AG09309 (cell line): ENCODE results near the gene ST6GALNAC4.

Experiments used
- DNase-seq: peaks from one replicate; pipeline ENCODE4 v3.0.0-alpha.2; 2010; ENCODE audit warnings: low read depth
- H3K4me3 ChIP-seq: 2 replicates; pipeline ENCODE4 v1.5.1; 2011; ENCODE audit warnings: mild to moderate bottlenecking, low read depth, low read length, moderate library complexity; ENCODE audit not compliant: control insufficient read depth
- TF ChIP-seq, protein P1 (sequence below): IDR thresholded peaks from 2 replicates; pipeline ENCODE4 v1.5.1; 2011; ENCODE audit warnings: mild to moderate bottlenecking, low read depth, low read length, inconsistent platforms; ENCODE audit not compliant: insufficient read depth, control insufficient read depth; ENCODE audit errors: missing control alignments

The ST6GALNAC4 gene

GRCh38 chr9:127942216-127943010 is 25.6 kb upstream of the ST6GALNAC4 start:
- TF ChIP-seq, protein P1, sequence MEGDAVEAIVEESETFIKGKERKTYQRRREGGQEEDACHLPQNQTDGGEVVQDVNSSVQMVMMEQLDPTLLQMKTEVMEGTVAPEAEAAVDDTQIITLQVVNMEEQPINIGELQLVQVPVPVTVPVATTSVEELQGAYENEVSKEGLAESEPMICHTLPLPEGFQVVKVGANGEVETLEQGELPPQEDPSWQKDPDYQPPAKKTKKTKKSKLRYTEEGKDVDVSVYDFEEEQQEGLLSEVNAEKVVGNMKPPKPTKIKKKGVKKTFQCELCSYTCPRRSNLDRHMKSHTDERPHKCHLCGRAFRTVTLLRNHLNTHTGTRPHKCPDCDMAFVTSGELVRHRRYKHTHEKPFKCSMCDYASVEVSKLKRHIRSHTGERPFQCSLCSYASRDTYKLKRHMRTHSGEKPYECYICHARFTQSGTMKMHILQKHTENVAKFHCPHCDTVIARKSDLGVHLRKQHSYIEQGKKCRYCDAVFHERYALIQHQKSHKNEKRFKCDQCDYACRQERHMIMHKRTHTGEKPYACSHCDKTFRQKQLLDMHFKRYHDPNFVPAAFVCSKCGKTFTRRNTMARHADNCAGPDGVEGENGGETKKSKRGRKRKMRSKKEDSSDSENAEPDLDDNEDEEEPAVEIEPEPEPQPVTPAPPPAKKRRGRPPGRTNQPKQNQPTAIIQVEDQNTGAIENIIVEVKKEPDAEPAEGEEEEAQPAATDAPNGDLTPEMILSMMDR = peak; percentile 88
- H3K4me3 ChIP-seq = no peak overlapping the region
- no peak for DNase-seq

- TF ChIP-seq, protein P1 = no peak
- H3K4me3 ChIP-seq = no peak overlapping the region
- DNase-seq = no peak
These were observed 25.0 kb upstream of the ST6GALNAC4 start for GRCh38 chr9:127941961-127942215.

GRCh38 chr9:127941062-127941960 is 24.5 kb upstream of the ST6GALNAC4 start:
- TF ChIP-seq, protein P1 = no peak

GRCh38 chr9:127940593-127940992 is 23.8 kb upstream of the ST6GALNAC4 start:
- DNase-seq = no peak
- TF ChIP-seq, protein P1 = no peak
- H3K4me3 ChIP-seq = no peak overlapping the region

More at GRCh38 chr9:127941062-127941960, 24.5 kb upstream of the ST6GALNAC4 start:
- no peak overlapping the region for H3K4me3 ChIP-seq
- DNase-seq = no peak

GRCh38 chr9:127938298-127938690 is 21.5 kb upstream of the ST6GALNAC4 start:
- no peak overlapping the region; the same call in 1 of the 2 replicates for H3K4me3 ChIP-seq
- TF ChIP-seq, protein P1 = no peak
- DNase-seq = no peak

- TF ChIP-seq, protein P1 = no peak
- DNase-seq = no peak
- peak within 1 kb of the TSS; percentile 85 for H3K4me3 ChIP-seq
These were observed 20.8 kb upstream of the ST6GALNAC4 start, which contains the start of gene DPM2 for GRCh38 chr9:127937388-127938297. Gene DPM2 (minus strand): TSS chr9:127937854. CDS start chr9:127937820, 34 bp downstream.
